Measurements from ENCODE around the gene KLK13. TPM values are rescaled to one million over a fixed set of nuclear protein-coding genes. Genes with fewer than 3 reads are reported as not detected.

KLK13 gene
- total RNA-seq, 1 donor = not detected

- H3K4me1 ChIP-seq (ENCODE audit: insufficient read depth, low read length) = no peaks in the 10 kb centered on the region
- no peaks in the 10 kb centered on the region for H4K20me1 ChIP-seq (ENCODE audit: insufficient read depth, low read length)
- no peak overlapping the region for H2AFZ ChIP-seq (ENCODE audit: low read length)
- no peak for DNase-seq (ENCODE audit: insufficient read length, low spot score, missing footprints)
- no peak overlapping the region for H3K4me2 ChIP-seq (ENCODE audit: insufficient read depth, low read length)
- H3K9me3 ChIP-seq (ENCODE audit: low read depth, low read length) = no peaks in the 10 kb centered on the region
- H3K27ac ChIP-seq (ENCODE audit: low read depth, low read length) = no peak overlapping the region
- no peak overlapping the region for H3K4me3 ChIP-seq (ENCODE audit: insufficient read depth, low read length)
- TF ChIP-seq, protein P1, sequence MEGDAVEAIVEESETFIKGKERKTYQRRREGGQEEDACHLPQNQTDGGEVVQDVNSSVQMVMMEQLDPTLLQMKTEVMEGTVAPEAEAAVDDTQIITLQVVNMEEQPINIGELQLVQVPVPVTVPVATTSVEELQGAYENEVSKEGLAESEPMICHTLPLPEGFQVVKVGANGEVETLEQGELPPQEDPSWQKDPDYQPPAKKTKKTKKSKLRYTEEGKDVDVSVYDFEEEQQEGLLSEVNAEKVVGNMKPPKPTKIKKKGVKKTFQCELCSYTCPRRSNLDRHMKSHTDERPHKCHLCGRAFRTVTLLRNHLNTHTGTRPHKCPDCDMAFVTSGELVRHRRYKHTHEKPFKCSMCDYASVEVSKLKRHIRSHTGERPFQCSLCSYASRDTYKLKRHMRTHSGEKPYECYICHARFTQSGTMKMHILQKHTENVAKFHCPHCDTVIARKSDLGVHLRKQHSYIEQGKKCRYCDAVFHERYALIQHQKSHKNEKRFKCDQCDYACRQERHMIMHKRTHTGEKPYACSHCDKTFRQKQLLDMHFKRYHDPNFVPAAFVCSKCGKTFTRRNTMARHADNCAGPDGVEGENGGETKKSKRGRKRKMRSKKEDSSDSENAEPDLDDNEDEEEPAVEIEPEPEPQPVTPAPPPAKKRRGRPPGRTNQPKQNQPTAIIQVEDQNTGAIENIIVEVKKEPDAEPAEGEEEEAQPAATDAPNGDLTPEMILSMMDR (IDR thresholded peaks at IDR 0.05; ENCODE audit: extremely low read depth, low read depth, low read length) = no peak
- H3K79me2 ChIP-seq (ENCODE audit: insufficient read depth, low read length) = no peaks in the 10 kb centered on the region
- no peaks in the 10 kb centered on the region for H3K27me3 ChIP-seq (ENCODE audit: insufficient read depth, low read length)
- H3K36me3 ChIP-seq (ENCODE audit: insufficient read depth, low read length) = no peaks in the 10 kb centered on the region
Measured at GRCh38 chr19:51040151-51040550, 24.7 kb downstream of the KLK13 start.

GRCh38 chr19:51036519-51036918 lies 28.4 kb downstream of the KLK13 start:
- DNase-seq (ENCODE audit: insufficient read length, low spot score, missing footprints) = no peak

DNA sequence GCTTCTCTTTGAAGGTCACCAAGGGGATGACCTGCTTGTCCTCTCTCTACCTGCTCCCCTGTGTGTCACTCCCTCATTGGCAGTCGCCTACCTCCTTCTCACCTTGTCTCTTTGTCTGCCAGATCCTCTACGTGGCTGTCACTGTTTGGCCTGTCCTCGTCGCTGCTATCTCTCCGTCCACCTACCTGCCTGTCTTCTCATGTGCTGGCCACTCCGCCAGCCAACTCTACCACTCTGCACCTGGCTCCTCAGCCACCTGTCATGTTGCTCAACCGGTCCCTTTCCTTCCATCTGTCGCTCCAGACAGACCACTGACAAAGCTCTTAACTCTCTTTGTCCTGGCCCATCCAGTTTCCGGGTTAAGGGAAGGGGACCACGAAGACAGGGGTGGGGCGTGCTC lies 30.2 kb downstream of the KLK13 start, which contains the start of gene KLK12:
TSS of gene KLK12 (minus strand) at position 299 of the 400 bp plus-strand sequence. CDS start 381 bp downstream, outside the sequence.
- Histone ChIP-seq H2AFZ (ENCODE audit: low read length) (no peak within 1 kb of the TSS), H3K4me1 (ENCODE audit: insufficient read depth, low read length) (no peaks in the 10 kb centered on the region), H3K9me3 (ENCODE audit: low read depth, low read length) (no peaks in the 10 kb centered on the region), H3K27ac (ENCODE audit: low read depth, low read length) (no peak within 1 kb of the TSS), H4K20me1 (ENCODE audit: insufficient read depth, low read length) (no peaks in the 10 kb centered on the region), H3K79me2 (ENCODE audit: insufficient read depth, low read length) (no peaks in the 10 kb centered on the region), H3K4me2 (ENCODE audit: insufficient read depth, low read length) (no peak within 1 kb of the TSS), H3K27me3 (ENCODE audit: insufficient read depth, low read length) (no peaks in the 10 kb centered on the region), H3K36me3 (ENCODE audit: insufficient read depth, low read length) (no peaks in the 10 kb centered on the region), H3K4me3 (ENCODE audit: insufficient read depth, low read length) (no peak within 1 kb of the TSS)
- peak; percentile 43 for DNase-seq (ENCODE audit: insufficient read length, low spot score, missing footprints)
- TF ChIP-seq, protein P1 (IDR thresholded peaks at IDR 0.05; ENCODE audit: extremely low read depth, low read depth, low read length) = no peak

More at GRCh38 chr19:51036519-51036918, 28.4 kb downstream of the KLK13 start:
- TF ChIP-seq, protein P1 (IDR thresholded peaks at IDR 0.05; ENCODE audit: extremely low read depth, low read depth, low read length) = no peak
- H3K9me3 ChIP-seq (ENCODE audit: low read depth, low read length) = no peaks in the 10 kb centered on the region
- H3K27me3 ChIP-seq (ENCODE audit: insufficient read depth, low read length) = no peaks in the 10 kb centered on the region
- no peak overlapping the region for H3K4me3 ChIP-seq (ENCODE audit: insufficient read depth, low read length)
- H3K4me2 ChIP-seq (ENCODE audit: insufficient read depth, low read length) = no peak overlapping the region
- H3K4me1 ChIP-seq (ENCODE audit: insufficient read depth, low read length) = no peaks in the 10 kb centered on the region
- H3K36me3 ChIP-seq (ENCODE audit: insufficient read depth, low read length) = no peaks in the 10 kb centered on the region
- no peak overlapping the region for H2AFZ ChIP-seq (ENCODE audit: low read length)
- H3K79me2 ChIP-seq (ENCODE audit: insufficient read depth, low read length) = no peaks in the 10 kb centered on the region
- H4K20me1 ChIP-seq (ENCODE audit: insufficient read depth, low read length) = no peaks in the 10 kb centered on the region
- no peak overlapping the region for H3K27ac ChIP-seq (ENCODE audit: low read depth, low read length)

DNA sequence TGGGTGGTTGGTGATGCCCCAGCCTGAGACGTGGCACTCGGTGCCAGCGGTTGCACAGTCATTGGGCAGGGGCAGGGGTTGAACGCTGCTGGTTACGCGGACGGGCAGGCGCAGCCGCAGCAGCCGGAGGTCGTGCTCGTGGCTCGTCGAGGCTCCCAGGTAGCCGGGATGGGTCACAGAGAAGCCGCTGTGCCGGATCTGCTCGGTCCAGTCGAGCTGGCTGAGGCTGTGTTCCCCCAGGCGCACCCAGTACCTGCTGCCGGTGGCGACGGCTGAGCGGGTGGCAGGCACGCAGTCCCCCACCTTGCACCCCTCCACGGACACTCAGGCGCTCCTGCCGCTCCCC lies 33.0 kb downstream of the KLK13 start:
- H3K4me1 ChIP-seq (ENCODE audit: insufficient read depth, low read length) = no peaks in the 10 kb centered on the region
- peaks cover 10% of the 10 kb centered on the region for H3K27me3 ChIP-seq (ENCODE audit: insufficient read depth, low read length)
- peak; percentile 23 for DNase-seq (ENCODE audit: insufficient read length, low spot score, missing footprints)
- H3K79me2 ChIP-seq (ENCODE audit: insufficient read depth, low read length) = no peaks in the 10 kb centered on the region
- no peak overlapping the region for H2AFZ ChIP-seq (ENCODE audit: low read length)
- H3K4me2 ChIP-seq (ENCODE audit: insufficient read depth, low read length) = no peak overlapping the region
- no peak overlapping the region for H3K27ac ChIP-seq (ENCODE audit: low read depth, low read length)
- no peaks in the 10 kb centered on the region for H4K20me1 ChIP-seq (ENCODE audit: insufficient read depth, low read length)
- H3K9me3 ChIP-seq (ENCODE audit: low read depth, low read length) = no peaks in the 10 kb centered on the region
- TF ChIP-seq, protein P1 (IDR thresholded peaks at IDR 0.05; ENCODE audit: extremely low read depth, low read depth, low read length) = no peak
- H3K36me3 ChIP-seq (ENCODE audit: insufficient read depth, low read length) = no peaks in the 10 kb centered on the region
- no peak overlapping the region for H3K4me3 ChIP-seq (ENCODE audit: insufficient read depth, low read length)
